Sigmoid colon (tissue), 7 donors: ENCODE results near the gene COPZ1. TPM values are rescaled to one million over a fixed set of nuclear protein-coding genes. Genes with fewer than 3 reads are reported as not detected.

Experiments
- DNase-seq: peaks from one replicate; pipeline ENCODE4 v3.0.0-alpha.2; 2019
- H3K27ac ChIP-seq, 4 donors: fragments of 200-600 bp; sonication (generic); one replicate each; pipeline ENCODE4 v1.5.1; 2016 to 2019; ENCODE audit warnings: mild to moderate bottlenecking in 1 of 4
- H3K27me3 ChIP-seq, 3 donors: fragments of 200-600 bp; sonication (generic); one replicate each; pipeline ENCODE4 v1.5.1; 2019; ENCODE audit warnings: mild to moderate bottlenecking in 1 of 3
- H3K36me3 ChIP-seq, 4 donors: fragments of 200-600 bp; sonication (generic); one replicate each; pipeline ENCODE4 v1.5.1; 2016 to 2019
- H3K4me1 ChIP-seq, 4 donors: fragments of 200-600 bp; sonication (generic); one replicate each; pipeline ENCODE4 v1.5.1; 2017 to 2019
- H3K4me3 ChIP-seq, 4 donors: fragments of 200-600 bp; sonication (generic); one replicate each; pipeline ENCODE4 v1.5.1; 2017 to 2019; ENCODE audit warnings: mild to moderate bottlenecking in 2 of 4, moderate library complexity in 1 of 4
- H3K9me3 ChIP-seq, 4 donors: fragments of 200-600 bp in 3 of 4; sonication (generic) in 3 of 4; one replicate each; pipeline versions ENCODE4 v1.5.1 to v1.6.1; 2013 to 2019
- CTCF ChIP-seq, 4 experiments: fragments of 450-650 bp in 3 of 4; fragments of 200-600 bp in 1 of 4; IDR thresholded peaks; one replicate each; pipeline ENCODE4 v1.5.1; 2016 to 2019; ENCODE audit warnings: antibody characterized with exemption in 4 of 4, mild to moderate bottlenecking in 3 of 4, moderate library complexity in 2 of 4
- EP300 ChIP-seq, 4 donors: sonication (generic); formaldehyde crosslinking; IDR thresholded peaks; one replicate each; pipeline ENCODE4 v1.6.1; 2017; ENCODE audit warnings: antibody characterized with exemption in 4 of 4
- POLR2A ChIP-seq, 2 donors: fragments of 450-650 bp; IDR thresholded peaks; one replicate each; pipeline ENCODE4 v1.6.1; 2016; ENCODE audit warnings: antibody characterized with exemption in 2 of 2, mild to moderate bottlenecking in 2 of 2, moderate library complexity in 2 of 2
- POLR2AphosphoS5 ChIP-seq, 4 donors: sonication (generic); formaldehyde crosslinking; IDR thresholded peaks; one replicate each; pipeline ENCODE4 v1.6.1; 2017; ENCODE audit warnings: antibody characterized with exemption in 4 of 4
- WGBS, 2 donors: extraction: QIAGEN DNeasy Blood & Tissue Kit; methylation state at CpG; one replicate each; pipeline ENCODE4 v1.1.7; 2013; 5-methylcytosine and 5-hydroxymethylcytosine counted together
- intact Hi-C: fragments of 100-400 bp; cut with DNase I; formaldehyde crosslinking; loops from one replicate; pipeline ENCODE4 v1.15.1; 2023
- polyA plus RNA-seq, 3 donors: library from polyadenylated mRNA; stranded (reverse); fragments of 200-250 nt; gene quantifications; one replicate each; pipeline ENCODE4 v1.2.3, GENCODE V29; 2013
- total RNA-seq, 4 donors: library from RNA; depleted of rRNA; stranded (reverse); fragments of >200 nt; gene quantifications; one replicate each; pipeline ENCODE4 v1.1.0, GENCODE V29; 2016
- donor health status: healthy with polysubstance abuse.
- donor health status: Bipolar disorder and iron deficiency.
- donor health status: healthy.

COPZ1 gene
- total and polyA plus RNA-seq, 7 donors, result 39.6 to 155 (median 74.2) TPM

DNA sequence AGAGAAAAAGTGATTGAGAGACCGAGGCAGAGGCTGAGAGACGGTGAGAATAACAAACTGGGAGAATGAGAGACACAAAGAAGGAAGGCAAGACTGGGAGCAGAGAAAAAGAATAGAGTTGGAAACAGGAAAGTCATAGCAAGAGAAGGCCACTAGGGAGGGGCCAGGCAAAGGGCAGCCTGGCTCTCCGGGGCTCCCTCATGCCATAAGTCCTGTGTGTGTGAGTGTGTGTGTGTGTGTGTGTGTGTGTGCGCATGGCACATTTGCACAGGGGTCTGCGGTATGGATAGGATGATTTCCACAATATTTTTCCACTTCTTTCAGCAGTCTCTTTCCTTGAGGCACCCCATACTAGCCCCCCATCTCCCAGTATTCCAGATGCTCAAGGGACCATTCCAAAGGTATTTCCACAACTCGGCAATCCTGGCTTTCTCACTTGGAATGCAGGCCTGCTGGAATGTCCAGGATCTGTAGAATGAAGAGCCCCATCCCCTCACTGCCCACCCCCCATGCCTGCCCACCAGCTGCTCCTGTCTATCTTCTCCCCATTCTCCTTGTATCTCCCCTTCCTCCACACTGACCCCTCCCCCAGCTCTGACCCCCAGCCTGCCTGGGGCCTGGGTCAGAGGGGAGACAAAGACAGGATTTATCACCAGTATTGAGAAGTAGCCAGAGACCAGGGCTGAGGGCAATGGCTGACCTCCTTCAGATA, 30.3 kb downstream of the COPZ1 start:
- no peak overlapping the region for H3K4me3 ChIP-seq
- peaks cover 3 to 84% (median 73%) of the 10 kb centered on the region in 4 donors for H3K4me1 ChIP-seq
- peaks cover 0 to 10% (median 6%) of the 10 kb centered on the region in 4 donors for H3K36me3 ChIP-seq
- 82 to 85% methylated on average over 6 of the region's 6 CpGs for WGBS, 2 donors
- no peaks in the 10 kb centered on the region for H3K9me3 ChIP-seq
- H3K27ac ChIP-seq, result peak overlapping the region in 3 of 4 donors; percentile 86 to 91 (median 88)
- TF ChIP-seq POLR2AphosphoS5 (IDR thresholded peaks at IDR 0.05) (no peak), POLR2A (IDR thresholded peaks at IDR 0.05) (no peak), CTCF (IDR thresholded peaks at IDR 0.05) (no peak)
- no peaks in the 10 kb centered on the region for H3K27me3 ChIP-seq
- DNase-seq, result no peak
- intact Hi-C loops, result no loop called here

DNA sequence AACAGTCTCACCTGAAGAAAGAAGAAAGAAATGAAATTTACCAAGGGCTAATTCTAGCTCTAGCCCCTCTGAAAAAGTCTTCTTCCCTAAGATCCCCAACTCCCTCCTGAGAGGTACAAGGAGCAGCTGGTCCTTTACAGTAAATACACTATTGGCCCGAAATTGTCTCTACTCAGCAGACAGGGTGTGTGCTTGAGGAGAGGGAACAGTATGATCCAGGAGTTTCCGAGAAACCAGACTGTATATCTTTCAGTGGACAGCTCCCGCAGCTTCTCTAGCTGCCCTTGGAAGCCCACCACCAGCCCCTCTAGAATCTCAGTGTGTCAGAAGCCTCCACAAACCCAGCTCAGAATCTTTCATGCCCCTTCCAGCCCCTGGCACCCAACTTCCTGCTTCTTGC, 31.3 kb downstream of the COPZ1 start:
- H3K4me1 ChIP-seq, result peaks cover 3 to 82% (median 74%) of the 10 kb centered on the region in 4 donors
- no peak for DNase-seq
- H3K9me3 ChIP-seq, result no peaks in the 10 kb centered on the region
- no peaks in the 10 kb centered on the region for H3K27me3 ChIP-seq
- intact Hi-C loops, result no loop called here
- H3K36me3 ChIP-seq, result no peaks in the 10 kb centered on the region
- TF ChIP-seq POLR2AphosphoS5 (IDR thresholded peaks at IDR 0.05), result peak in 2 of 4 donors; percentile 29 to 78
- peak in 2 of 4 donors; percentile 46 to 82 for TF ChIP-seq EP300 (IDR thresholded peaks at IDR 0.05)
- no peak for TF ChIP-seq POLR2A (IDR thresholded peaks at IDR 0.05)
- TF ChIP-seq CTCF (IDR thresholded peaks at IDR 0.05), result no peak
- WGBS, 2 donors, result 74 to 83% methylated on average over 3 of the region's 3 CpGs
- no peak overlapping the region for H3K4me3 ChIP-seq
- H3K27ac ChIP-seq, result peak overlapping the region in 3 of 4 donors; percentile 86 to 91 (median 88)

DNA sequence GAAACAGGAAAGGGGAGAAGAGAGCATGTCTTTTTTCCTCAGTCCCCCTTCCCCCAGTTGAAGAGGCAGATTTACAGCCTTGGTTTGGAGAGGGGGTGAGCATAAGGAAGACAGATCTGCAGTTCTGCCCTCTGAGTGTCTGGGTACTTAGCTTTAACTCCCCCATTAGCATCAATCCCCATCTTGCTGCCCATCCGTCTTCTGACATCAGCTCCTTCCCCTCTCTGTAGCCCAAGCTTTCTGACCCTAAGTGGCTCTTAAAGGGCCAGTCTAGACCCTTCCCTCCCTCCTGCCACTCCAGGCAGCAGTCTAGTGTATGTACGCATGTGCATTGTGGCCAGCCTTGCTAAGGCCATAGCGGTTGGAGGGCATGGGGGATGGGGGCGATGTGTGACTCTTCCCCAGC, 32.0 kb downstream of the COPZ1 start:
- DNase-seq, result no peak
- Histone ChIP-seq H3K27ac (peak overlapping the region in 3 of 4 donors; percentile 86 to 91 (median 88)), H3K4me1 (peaks cover 2 to 75% (median 67%) of the 10 kb centered on the region in 4 donors), H3K9me3 (no peaks in the 10 kb centered on the region), H3K4me3 (no peak overlapping the region), H3K36me3 (no peaks in the 10 kb centered on the region), H3K27me3 (no peaks in the 10 kb centered on the region)
- TF ChIP-seq CTCF (IDR thresholded peaks at IDR 0.05), result no peak
- TF ChIP-seq POLR2AphosphoS5 (IDR thresholded peaks at IDR 0.05), result no peak
- no peak for TF ChIP-seq EP300 (IDR thresholded peaks at IDR 0.05)
- TF ChIP-seq POLR2A (IDR thresholded peaks at IDR 0.05), result no peak
- WGBS, 2 donors, result 88 to 91% methylated on average over 4 of the region's 4 CpGs
- intact Hi-C loops, result no loop called here

DNA sequence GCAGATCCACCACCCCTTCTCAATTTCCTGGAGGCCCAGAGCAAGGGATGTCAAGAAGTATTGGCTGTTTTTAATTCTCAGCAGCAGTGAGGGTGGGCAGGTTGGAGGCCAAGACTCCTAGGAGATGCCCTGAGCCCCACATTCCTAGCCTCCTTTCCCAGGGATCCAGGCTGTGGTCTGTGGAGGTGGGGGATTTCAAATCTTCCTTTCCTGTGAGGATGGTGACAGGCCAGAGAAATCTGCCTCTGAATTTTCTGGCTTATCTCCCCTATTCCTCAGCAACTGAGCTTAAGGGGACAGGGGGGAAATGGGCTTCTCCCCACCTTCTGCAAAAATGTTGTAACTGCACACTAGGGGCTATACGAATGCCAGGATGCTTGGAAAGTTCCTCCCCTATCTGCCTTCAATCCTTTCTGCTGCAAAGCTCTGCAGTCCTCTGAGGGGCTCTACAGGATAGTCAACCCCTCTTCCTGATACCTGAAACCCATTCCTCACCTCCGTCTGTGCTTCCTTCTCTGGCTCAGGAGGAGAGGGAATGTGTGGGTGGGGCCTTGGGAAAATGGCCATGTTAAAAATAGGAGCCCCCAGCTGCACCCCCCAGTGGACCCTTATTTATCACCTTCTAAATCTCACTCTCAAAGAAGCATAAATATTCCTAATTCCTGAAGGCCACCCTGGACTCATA, 32.7 kb downstream of the COPZ1 start:
- no peaks in the 10 kb centered on the region for H3K27me3 ChIP-seq
- 69 to 71% methylated on average over 2 of the region's 2 CpGs for WGBS, 2 donors
- H3K4me3 ChIP-seq, result peak overlapping the region in 1 of 4 donors; percentile 57
- no peaks in the 10 kb centered on the region for H3K9me3 ChIP-seq
- peaks cover 0 to 68% (median 60%) of the 10 kb centered on the region in 4 donors for H3K4me1 ChIP-seq
- intact Hi-C loops, result loop anchor here (2.0 kb wide), 1 partner anchor 33 kb away; the partner anchor contains the start of gene COPZ1
- H3K36me3 ChIP-seq, result no peaks in the 10 kb centered on the region
- peak overlapping the region in 3 of 4 donors; percentile 86 to 91 (median 88) for H3K27ac ChIP-seq
- no peak for TF ChIP-seq EP300 (IDR thresholded peaks at IDR 0.05)
- no peak for TF ChIP-seq CTCF (IDR thresholded peaks at IDR 0.05)
- TF ChIP-seq POLR2A (IDR thresholded peaks at IDR 0.05), result no peak
- TF ChIP-seq POLR2AphosphoS5 (IDR thresholded peaks at IDR 0.05), result no peak
- DNase-seq, result no peak
